Neutrophil (primary cell): Measurements from ENCODE around the gene CYBC1.
"Not testable (repeated sequence)": the region's sequence is repeated elsewhere in the genome, so short reads cannot be mapped to it uniquely, and the experiment has no call there.

Experiments used
- H3K27ac ChIP-seq: fragments of 200-600 bp; sonication (generic); 2 replicates; pipeline ENCODE4 v1.5.1; 2016; ENCODE audit warnings: mild to moderate bottlenecking, moderate library complexity
- H3K27me3 ChIP-seq: fragments of 200-600 bp; sonication (generic); 2 replicates; pipeline ENCODE4 v1.6.0; 2016; ENCODE audit warnings: mild to moderate bottlenecking
- H3K36me3 ChIP-seq: fragments of 200-600 bp; sonication (generic); 2 replicates; pipeline ENCODE4 v1.5.1; 2017
- H3K4me1 ChIP-seq, 2 experiments: fragments of 200-600 bp in 1 of 2; sonication (generic) in 1 of 2; 1 replicate in 1 of 2; 2 replicates in 1 of 2; pipeline versions ENCODE4 v1.5.1 to v1.6.1; 2013 to 2016; ENCODE audit warnings: low read depth in 1 of 2, low read length in 1 of 2, mild to moderate bottlenecking in 1 of 2, moderate library complexity in 1 of 2; ENCODE audit not compliant: control insufficient read depth in 1 of 2, insufficient read depth in 1 of 2
- H3K4me3 ChIP-seq, 2 experiments: fragments of 200-600 bp in 1 of 2; sonication (generic) in 1 of 2; 1 replicate in 1 of 2; 2 replicates in 1 of 2; pipeline ENCODE4 v1.5.1; 2013 to 2016; ENCODE audit warnings: low read depth in 1 of 2, low read length in 1 of 2, mild to moderate bottlenecking in 1 of 2, moderate library complexity in 1 of 2
- H3K9me3 ChIP-seq: fragments of 200-600 bp; sonication (generic); 2 replicates; pipeline ENCODE4 v1.5.1; 2016
- TF ChIP-seq, protein P1 (sequence below): fragments of 200-600 bp; sonication (generic); IDR thresholded peaks from 2 replicates; pipeline ENCODE4 v1.5.1; 2016; ENCODE audit warnings: antibody characterized with exemption

The CYBC1 gene

GRCh38 chr17:82463925-82464566 is 13.5 kb upstream of the CYBC1 start:
- Histone ChIP-seq H3K9me3 (no peaks in the 10 kb centered on the region), H3K27ac (no peak overlapping the region), H3K27me3 (no peaks in the 10 kb centered on the region), H3K4me1 (peaks cover 13 to 23% of the 10 kb centered on the region in 2 experiments), H3K36me3 (peaks cover 93% of the 10 kb centered on the region), H3K4me3 (no peak overlapping the region)
- TF ChIP-seq, protein P1, sequence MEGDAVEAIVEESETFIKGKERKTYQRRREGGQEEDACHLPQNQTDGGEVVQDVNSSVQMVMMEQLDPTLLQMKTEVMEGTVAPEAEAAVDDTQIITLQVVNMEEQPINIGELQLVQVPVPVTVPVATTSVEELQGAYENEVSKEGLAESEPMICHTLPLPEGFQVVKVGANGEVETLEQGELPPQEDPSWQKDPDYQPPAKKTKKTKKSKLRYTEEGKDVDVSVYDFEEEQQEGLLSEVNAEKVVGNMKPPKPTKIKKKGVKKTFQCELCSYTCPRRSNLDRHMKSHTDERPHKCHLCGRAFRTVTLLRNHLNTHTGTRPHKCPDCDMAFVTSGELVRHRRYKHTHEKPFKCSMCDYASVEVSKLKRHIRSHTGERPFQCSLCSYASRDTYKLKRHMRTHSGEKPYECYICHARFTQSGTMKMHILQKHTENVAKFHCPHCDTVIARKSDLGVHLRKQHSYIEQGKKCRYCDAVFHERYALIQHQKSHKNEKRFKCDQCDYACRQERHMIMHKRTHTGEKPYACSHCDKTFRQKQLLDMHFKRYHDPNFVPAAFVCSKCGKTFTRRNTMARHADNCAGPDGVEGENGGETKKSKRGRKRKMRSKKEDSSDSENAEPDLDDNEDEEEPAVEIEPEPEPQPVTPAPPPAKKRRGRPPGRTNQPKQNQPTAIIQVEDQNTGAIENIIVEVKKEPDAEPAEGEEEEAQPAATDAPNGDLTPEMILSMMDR = no peak

- Histone ChIP-seq H3K9me3 (no peaks in the 10 kb centered on the region), H3K36me3 (peaks cover 86% of the 10 kb centered on the region), H3K4me3 (no peak overlapping the region), H3K27me3 (no peaks in the 10 kb centered on the region), H3K4me1 (peaks cover 16 to 24% of the 10 kb centered on the region in 2 experiments), H3K27ac (no peak overlapping the region)
- TF ChIP-seq, protein P1 = no peak
Observed at GRCh38 chr17:82463391-82463790, 12.8 kb upstream of the CYBC1 start.

- Histone ChIP-seq H3K4me3 (no peak overlapping the region), H3K36me3 (peaks cover 72% of the 10 kb centered on the region)
Observed at GRCh38 chr17:82461827-82462524, 11.4 kb upstream of the CYBC1 start.

DNA sequence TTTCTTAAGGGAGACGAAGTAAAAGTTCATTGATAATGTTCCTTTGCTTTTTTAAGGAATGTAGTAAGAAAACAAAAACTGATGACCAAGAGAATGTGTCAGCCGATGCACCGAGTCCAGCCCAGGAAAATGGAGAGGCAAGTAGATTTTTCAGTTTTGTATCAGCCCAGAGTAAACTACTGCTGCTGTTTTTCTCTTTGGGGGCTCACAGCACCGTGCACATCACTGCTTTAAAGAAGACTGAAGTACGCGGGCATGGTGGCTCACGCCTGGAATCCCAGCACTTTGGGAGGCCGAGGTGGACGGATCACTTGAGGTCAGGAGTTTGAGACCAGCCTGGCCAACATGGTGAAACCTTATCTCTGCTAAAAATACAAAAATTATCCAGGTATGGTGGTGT is 9.4 kb upstream of the CYBC1 start:
- peaks cover 52% of the 10 kb centered on the region for H3K36me3 ChIP-seq

More at GRCh38 chr17:82461827-82462524, 11.4 kb upstream of the CYBC1 start:
- Histone ChIP-seq H3K4me1 (peaks cover 25 to 36% of the 10 kb centered on the region in 2 experiments), H3K27ac (no peak overlapping the region), H3K9me3 (no peaks in the 10 kb centered on the region), H3K27me3 (no peaks in the 10 kb centered on the region)
- TF ChIP-seq, protein P1 = no peak

DNA sequence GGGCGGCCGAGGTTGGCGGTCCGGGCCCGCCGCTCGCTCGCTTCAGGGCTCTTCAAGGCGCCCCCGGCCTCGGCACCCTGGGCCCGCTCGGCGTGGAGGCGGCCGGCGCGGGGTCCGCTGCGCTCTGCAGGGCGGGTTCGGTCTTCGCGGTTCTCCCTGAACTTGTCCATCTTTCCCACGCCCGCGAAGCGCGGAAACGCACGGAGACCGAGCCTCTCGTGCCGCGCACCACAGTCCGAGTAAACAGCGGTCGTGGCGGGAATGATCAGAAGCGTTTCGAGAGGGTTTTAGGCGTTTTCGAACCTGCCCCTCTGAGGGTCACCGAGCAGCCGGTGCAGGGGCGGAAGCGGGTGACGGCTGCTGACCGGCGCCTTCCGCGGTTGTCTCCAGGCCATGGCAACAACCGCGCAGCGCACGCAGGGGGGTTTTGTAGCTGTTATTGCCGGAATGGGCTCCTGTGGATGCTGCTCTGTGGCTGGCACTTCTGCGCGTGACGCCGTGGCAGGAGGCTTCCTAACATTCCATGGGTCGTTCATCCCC is 8.4 kb upstream of the CYBC1 start:
- peaks cover 42% of the 10 kb centered on the region for H3K36me3 ChIP-seq
- peaks cover 42 to 51% of the 10 kb centered on the region in 2 experiments for H3K4me1 ChIP-seq
- peak overlapping the region; percentile 99 for H3K27ac ChIP-seq
- TF ChIP-seq, protein P1 = no peak
- peak overlapping the region; percentile 88 to 99 for H3K4me3 ChIP-seq
- no peaks in the 10 kb centered on the region for H3K27me3 ChIP-seq
- H3K9me3 ChIP-seq = no peaks in the 10 kb centered on the region

More for the DNA sequence above, 9.4 kb upstream of the CYBC1 start:
- H3K27me3 ChIP-seq, H3K9me3 ChIP-seq: not testable (repeated sequence)
- Histone ChIP-seq H3K4me1 (peaks cover 42 to 51% of the 10 kb centered on the region in 2 experiments), H3K27ac (peak overlapping the region; percentile 99), H3K4me3 (peak overlapping the region; percentile 88 to 99)
